HepG2 (cell line): ENCODE measurements around the gene DTWD2. TPM values are rescaled to one million over a fixed set of nuclear protein-coding genes. Genes with fewer than 3 reads are reported as not detected.

ENCODE experiments used
- CBX5 ChIP-seq: sonication (generic); formaldehyde crosslinking; IDR thresholded peaks from 2 replicates; pipeline ENCODE4 v1.4.0; 2020; ENCODE audit warnings: missing genetic modification reagents, borderline replicate concordance
- FOXM1 ChIP-seq: sonication (generic); formaldehyde crosslinking; IDR thresholded peaks from 2 replicates; pipeline ENCODE4 v1.5.0; 2020; ENCODE audit warnings: missing genetic modification reagents
- GABPB1 ChIP-seq: IDR thresholded peaks from 2 replicates; pipeline ENCODE4 v1.6.1; 2016; ENCODE audit warnings: mild to moderate bottlenecking, missing genetic modification reagents, moderate library complexity, missing compliant biosample characterization
- GPN1 ChIP-seq: sonication (generic); formaldehyde crosslinking; IDR thresholded peaks from 2 replicates; pipeline ENCODE4 v1.5.1; 2020; ENCODE audit warnings: missing genetic modification reagents, borderline replicate concordance
- JARID2 ChIP-seq: sonication (generic); formaldehyde crosslinking; IDR thresholded peaks from 2 replicates; pipeline ENCODE4 v1.8.1; 2023; ENCODE audit warnings: missing genetic modification reagents, inconsistent platforms; ENCODE audit not compliant: insufficient replicate concordance
- JDP2 ChIP-seq: sonication (generic); formaldehyde crosslinking; IDR thresholded peaks from 2 replicates; pipeline ENCODE4 v1.8.1; 2022; ENCODE audit warnings: missing genetic modification reagents, borderline replicate concordance
- MATR3 ChIP-seq: sonication (generic); formaldehyde crosslinking; IDR thresholded peaks from 2 replicates; pipeline ENCODE4 v1.4.0; 2020; ENCODE audit warnings: missing genetic modification reagents
- NRL ChIP-seq: sonication (generic); formaldehyde crosslinking; IDR thresholded peaks from 2 replicates; pipeline ENCODE4 v1.5.0; 2020; ENCODE audit warnings: missing genetic modification reagents, mild to moderate bottlenecking, moderate library complexity, borderline replicate concordance
- RAD51 ChIP-seq: fragments of 450-650 bp; IDR thresholded peaks from 2 replicates; pipeline ENCODE4 v1.6.1; 2016; ENCODE audit warnings: borderline replicate concordance
- SATB2 ChIP-seq: sonication (generic); formaldehyde crosslinking; IDR thresholded peaks from 2 replicates; pipeline ENCODE4 v1.5.0; 2020; ENCODE audit warnings: missing genetic modification reagents
- ZNF296 ChIP-seq: sonication (generic); formaldehyde crosslinking; conservative IDR thresholded peaks from 2 replicates; pipeline ENCODE4 v1.5.0; 2020; ENCODE audit warnings: mild to moderate bottlenecking, missing genetic modification reagents
- polyA plus RNA-seq, 8 experiments: library from polyadenylated mRNA; depleted of rRNA in 3 of 8; stranded (reverse) in 7 of 8; unstranded in 1 of 8; fragments of >200 nt; fragmentation: Illumina TruSeq in 4 of 8; extraction: Trizol in 4 of 8; gene quantifications; 2 replicates each; pipeline versions ENCODE4 v1.2.1 to v1.2.3, GENCODE V29; 2011 to 2016; ENCODE audit warnings: low read depth in 4 of 8, missing spikeins in 1 of 8, mixed read lengths in 1 of 8; ENCODE audit not compliant: insufficient read depth in 1 of 8
- total RNA-seq, 5 experiments: library from RNA; depleted of rRNA; stranded (reverse); fragments of >200 nt; fragmentation: Illumina TruSeq; extraction: Trizol; gene quantifications; 2 replicates each; pipeline ENCODE4 v1.2.3, GENCODE V29; 2016; ENCODE audit warnings: low read depth in 1 of 5
- TF ChIP-seq, protein P1 (sequence below): sonication (generic); formaldehyde crosslinking; IDR thresholded peaks from 2 replicates; pipeline ENCODE4 v1.4.0; 2020; ENCODE audit warnings: missing genetic modification reagents
- TF ChIP-seq, protein P2 (sequence below): sonication (generic); formaldehyde crosslinking; IDR thresholded peaks from 2 replicates; pipeline ENCODE4 v1.4.0; 2020; ENCODE audit warnings: missing genetic modification reagents
- TF ChIP-seq, protein P3 (sequence below), 2 experiments: fragments of 450-650 bp in 1 of 2; sonication (generic) in 1 of 2; formaldehyde crosslinking in 1 of 2; IDR thresholded peaks; 2 replicates each; pipeline versions ENCODE4 v1.6.1 to v1.8.0; 2016 to 2022; ENCODE audit warnings: antibody characterized with exemption in 1 of 2, mild to moderate bottlenecking in 1 of 2, missing genetic modification reagents in 1 of 2
- TF ChIP-seq, protein P4 (sequence below): IDR thresholded peaks from 2 replicates; pipeline ENCODE4 v1.6.1; 2018; ENCODE audit warnings: missing genetic modification reagents, mild to moderate bottlenecking, missing compliant biosample characterization

The DTWD2 gene
- total and polyA plus RNA-seq, 2 of the 13 experiments (the other 11 are each of a cell fraction or from before 2014, with no cell fraction given), result 1.6 to 6.0 TPM

DNA sequence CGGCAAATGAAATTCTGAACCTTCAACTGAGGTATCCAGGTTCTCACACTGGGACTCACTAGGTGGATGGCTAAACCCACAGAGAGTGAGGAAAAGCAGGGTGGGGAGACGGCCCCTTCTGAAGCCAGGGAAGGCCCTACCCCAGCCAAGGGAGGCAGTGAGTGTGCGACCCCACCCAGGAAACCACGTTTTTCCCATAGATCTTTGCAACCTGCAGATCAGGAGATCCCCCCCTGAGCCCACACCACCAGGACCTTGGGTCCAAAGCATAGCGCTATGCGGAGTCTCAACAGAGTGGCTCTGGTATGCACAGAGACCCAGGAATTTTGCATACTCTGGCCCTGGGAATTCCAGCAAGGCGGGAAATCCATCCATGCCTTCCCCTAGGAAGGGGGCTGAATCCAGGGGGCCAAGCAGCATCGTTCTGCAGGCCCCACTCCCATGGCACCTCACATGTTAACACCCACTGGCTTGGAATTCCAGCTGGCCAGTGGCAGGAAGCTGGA is 19.9 kb downstream of the DTWD2 start (continued):
- TF ChIP-seq CBX5 (CRISPR knock-in tag) (no peak), GABPB1 (CRISPR knock-in tag) (no peak), RAD51 (no peak), GPN1 (CRISPR knock-in tag) (no peak), JARID2 (CRISPR knock-in tag) (no peak), NRL (no peak), JDP2 (CRISPR knock-in tag) (no peak), ZNF296 (CRISPR knock-in tag) (no peak), MATR3 (CRISPR knock-in tag) (no peak), FOXM1 (no peak), SATB2 (CRISPR knock-in tag) (no peak)
- TF ChIP-seq, protein P1, sequence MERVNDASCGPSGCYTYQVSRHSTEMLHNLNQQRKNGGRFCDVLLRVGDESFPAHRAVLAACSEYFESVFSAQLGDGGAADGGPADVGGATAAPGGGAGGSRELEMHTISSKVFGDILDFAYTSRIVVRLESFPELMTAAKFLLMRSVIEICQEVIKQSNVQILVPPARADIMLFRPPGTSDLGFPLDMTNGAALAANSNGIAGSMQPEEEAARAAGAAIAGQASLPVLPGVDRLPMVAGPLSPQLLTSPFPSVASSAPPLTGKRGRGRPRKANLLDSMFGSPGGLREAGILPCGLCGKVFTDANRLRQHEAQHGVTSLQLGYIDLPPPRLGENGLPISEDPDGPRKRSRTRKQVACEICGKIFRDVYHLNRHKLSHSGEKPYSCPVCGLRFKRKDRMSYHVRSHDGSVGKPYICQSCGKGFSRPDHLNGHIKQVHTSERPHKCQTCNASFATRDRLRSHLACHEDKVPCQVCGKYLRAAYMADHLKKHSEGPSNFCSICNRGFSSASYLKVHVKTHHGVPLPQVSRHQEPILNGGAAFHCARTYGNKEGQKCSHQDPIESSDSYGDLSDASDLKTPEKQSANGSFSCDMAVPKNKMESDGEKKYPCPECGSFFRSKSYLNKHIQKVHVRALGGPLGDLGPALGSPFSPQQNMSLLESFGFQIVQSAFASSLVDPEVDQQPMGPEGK (CRISPR knock-in tag), result peak; percentile 33; the same call in 1 of the 2 replicates
- TF ChIP-seq, protein P2, sequence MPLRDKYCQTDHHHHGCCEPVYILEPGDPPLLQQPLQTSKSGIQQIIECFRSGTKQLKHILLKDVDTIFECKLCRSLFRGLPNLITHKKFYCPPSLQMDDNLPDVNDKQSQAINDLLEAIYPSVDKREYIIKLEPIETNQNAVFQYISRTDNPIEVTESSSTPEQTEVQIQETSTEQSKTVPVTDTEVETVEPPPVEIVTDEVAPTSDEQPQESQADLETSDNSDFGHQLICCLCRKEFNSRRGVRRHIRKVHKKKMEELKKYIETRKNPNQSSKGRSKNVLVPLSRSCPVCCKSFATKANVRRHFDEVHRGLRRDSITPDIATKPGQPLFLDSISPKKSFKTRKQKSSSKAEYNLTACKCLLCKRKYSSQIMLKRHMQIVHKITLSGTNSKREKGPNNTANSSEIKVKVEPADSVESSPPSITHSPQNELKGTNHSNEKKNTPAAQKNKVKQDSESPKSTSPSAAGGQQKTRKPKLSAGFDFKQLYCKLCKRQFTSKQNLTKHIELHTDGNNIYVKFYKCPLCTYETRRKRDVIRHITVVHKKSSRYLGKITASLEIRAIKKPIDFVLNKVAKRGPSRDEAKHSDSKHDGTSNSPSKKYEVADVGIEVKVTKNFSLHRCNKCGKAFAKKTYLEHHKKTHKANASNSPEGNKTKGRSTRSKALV (CRISPR knock-in tag), result no peak
- TF ChIP-seq, protein P3, sequence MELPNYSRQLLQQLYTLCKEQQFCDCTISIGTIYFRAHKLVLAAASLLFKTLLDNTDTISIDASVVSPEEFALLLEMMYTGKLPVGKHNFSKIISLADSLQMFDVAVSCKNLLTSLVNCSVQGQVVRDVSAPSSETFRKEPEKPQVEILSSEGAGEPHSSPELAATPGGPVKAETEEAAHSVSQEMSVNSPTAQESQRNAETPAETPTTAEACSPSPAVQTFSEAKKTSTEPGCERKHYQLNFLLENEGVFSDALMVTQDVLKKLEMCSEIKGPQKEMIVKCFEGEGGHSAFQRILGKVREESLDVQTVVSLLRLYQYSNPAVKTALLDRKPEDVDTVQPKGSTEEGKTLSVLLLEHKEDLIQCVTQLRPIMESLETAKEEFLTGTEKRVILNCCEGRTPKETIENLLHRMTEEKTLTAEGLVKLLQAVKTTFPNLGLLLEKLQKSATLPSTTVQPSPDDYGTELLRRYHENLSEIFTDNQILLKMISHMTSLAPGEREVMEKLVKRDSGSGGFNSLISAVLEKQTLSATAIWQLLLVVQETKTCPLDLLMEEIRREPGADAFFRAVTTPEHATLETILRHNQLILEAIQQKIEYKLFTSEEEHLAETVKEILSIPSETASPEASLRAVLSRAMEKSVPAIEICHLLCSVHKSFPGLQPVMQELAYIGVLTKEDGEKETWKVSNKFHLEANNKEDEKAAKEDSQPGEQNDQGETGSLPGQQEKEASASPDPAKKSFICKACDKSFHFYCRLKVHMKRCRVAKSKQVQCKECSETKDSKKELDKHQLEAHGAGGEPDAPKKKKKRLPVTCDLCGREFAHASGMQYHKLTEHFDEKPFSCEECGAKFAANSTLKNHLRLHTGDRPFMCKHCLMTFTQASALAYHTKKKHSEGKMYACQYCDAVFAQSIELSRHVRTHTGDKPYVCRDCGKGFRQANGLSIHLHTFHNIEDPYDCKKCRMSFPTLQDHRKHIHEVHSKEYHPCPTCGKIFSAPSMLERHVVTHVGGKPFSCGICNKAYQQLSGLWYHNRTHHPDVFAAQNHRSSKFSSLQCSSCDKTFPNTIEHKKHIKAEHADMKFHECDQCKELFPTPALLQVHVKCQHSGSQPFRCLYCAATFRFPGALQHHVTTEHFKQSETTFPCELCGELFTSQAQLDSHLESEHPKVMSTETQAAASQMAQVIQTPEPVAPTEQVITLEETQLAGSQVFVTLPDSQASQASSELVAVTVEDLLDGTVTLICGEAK (IDR thresholded peaks at IDR 0.05), result no peak
- TF ChIP-seq, protein P3 (CRISPR knock-in tag; IDR thresholded peaks at IDR 0.05), result no peak
- TF ChIP-seq, protein P4, sequence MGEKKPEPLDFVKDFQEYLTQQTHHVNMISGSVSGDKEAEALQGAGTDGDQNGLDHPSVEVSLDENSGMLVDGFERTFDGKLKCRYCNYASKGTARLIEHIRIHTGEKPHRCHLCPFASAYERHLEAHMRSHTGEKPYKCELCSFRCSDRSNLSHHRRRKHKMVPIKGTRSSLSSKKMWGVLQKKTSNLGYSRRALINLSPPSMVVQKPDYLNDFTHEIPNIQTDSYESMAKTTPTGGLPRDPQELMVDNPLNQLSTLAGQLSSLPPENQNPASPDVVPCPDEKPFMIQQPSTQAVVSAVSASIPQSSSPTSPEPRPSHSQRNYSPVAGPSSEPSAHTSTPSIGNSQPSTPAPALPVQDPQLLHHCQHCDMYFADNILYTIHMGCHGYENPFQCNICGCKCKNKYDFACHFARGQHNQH (CRISPR knock-in tag), result no peak
